Measurements from ENCODE around the gene PCYT1A. TPM values are rescaled to one million over a fixed set of nuclear protein-coding genes. Genes with fewer than 3 reads are reported as not detected.
A peak's percentile ranks its signal among the peaks of the same experiment; 100 is the strongest.

The PCYT1A gene
- polyA plus RNA-seq, 3 donors, result 24.3 to 99.6 (median 31.6) TPM

GRCh38 chr3:196263819-196264218 is 23.7 kb downstream of the PCYT1A start:
- Mint-ChIP-seq H3K27ac (no peak overlapping the region), H3K36me3 (peaks cover 52 to 80% of the 10 kb centered on the region in 2 donors), H3K27me3 (ENCODE audit: low read depth in 3 of 3) (peaks cover 0 to 1% (median 0%) of the 10 kb centered on the region in 3 donors), H3K4me1 (peaks cover 6% of the 10 kb centered on the region), H3K4me3 (no peak overlapping the region), H3K9me3 (peaks cover 0 to 1% (median 0%) of the 10 kb centered on the region in 7 donors)
- no peak overlapping the region for H2AFZ ChIP-seq (ENCODE audit: insufficient read depth, low read depth, low read length, poor library complexity, severe bottlenecking)
- 100% methylated on average over 7 of the region's 7 CpGs for WGBS (ENCODE audit: insufficient coverage)
- peaks cover 51 to 80% of the 10 kb centered on the region in 2 donors for H3K36me3 ChIP-seq (replicated peaks in 1 of 2; ENCODE audit: control insufficient read depth in 1 of 2, insufficient read depth in 2 of 2, low read length in 2 of 2)
- peaks cover 5 to 7% of the 10 kb centered on the region in 2 donors for H3K4me1 ChIP-seq (ENCODE audit: control insufficient read depth in 1 of 2, insufficient read depth in 2 of 2, low read length in 2 of 2)
- no peak overlapping the region for H3K4me3 ChIP-seq (replicated peaks in 1 of 3; ENCODE audit: low read depth in 2 of 3, low read length in 3 of 3)
- intact Hi-C loops (cut with micrococcal nuclease), result no loop called here
- no peak for TF ChIP-seq CTCF (IDR thresholded peaks at IDR 0.05)
- peaks cover 74% of the 10 kb centered on the region for H4K20me1 ChIP-seq (ENCODE audit: insufficient read depth, low read length)
- no peak for DNase-seq
- no peak overlapping the region for H3K4me2 ChIP-seq (replicated peaks; ENCODE audit: extremely low read depth, low read length, poor library complexity, severe bottlenecking)
- H3K27me3 ChIP-seq (ENCODE audit: control insufficient read depth in 2 of 2, insufficient read depth in 2 of 2, low read length in 2 of 2), result no peaks in the 10 kb centered on the region
- no peak overlapping the region for H3K9ac ChIP-seq (ENCODE audit: insufficient read depth, low read length, poor library complexity, severe bottlenecking)
- H3K9me3 ChIP-seq (replicated peaks in 1 of 2; ENCODE audit: control insufficient read depth in 1 of 2, insufficient read depth in 1 of 2, low read length in 2 of 2), result no peaks in the 10 kb centered on the region
- H3K79me2 ChIP-seq (ENCODE audit: insufficient read depth, low read length), result peaks cover 48% of the 10 kb centered on the region
- H3K27ac ChIP-seq (ENCODE audit: low read depth in 1 of 2, low read length in 2 of 2), result no peak overlapping the region

GRCh38 chr3:196260784-196261183 is 26.7 kb downstream of the PCYT1A start:
- Mint-ChIP-seq H3K4me1 (no peaks in the 10 kb centered on the region), H3K27ac (peak overlapping the region in 1 of 7 donors; percentile 73), H3K36me3 (peaks cover 56 to 81% of the 10 kb centered on the region in 2 donors), H3K9me3 (no peaks in the 10 kb centered on the region), H3K27me3 (ENCODE audit: low read depth in 3 of 3) (no peaks in the 10 kb centered on the region), H3K4me3 (no peak overlapping the region)
- no CpG with 5 or more reads among the region's 4 CpGs for whole genome bisulfite sequencing (ENCODE audit: insufficient coverage)
- TF ChIP-seq CTCF (IDR thresholded peaks at IDR 0.05), result no peak
- intact Hi-C loops (cut with micrococcal nuclease), result no loop called here
- Histone ChIP-seq H3K4me2 (replicated peaks; ENCODE audit: extremely low read depth, low read length, poor library complexity, severe bottlenecking) (no peak overlapping the region), H4K20me1 (ENCODE audit: insufficient read depth, low read length) (peaks cover 63% of the 10 kb centered on the region), H3K4me1 (ENCODE audit: control insufficient read depth in 1 of 2, insufficient read depth in 2 of 2, low read length in 2 of 2) (no peaks in the 10 kb centered on the region), H3K27ac (ENCODE audit: low read depth in 1 of 2, low read length in 2 of 2) (no peak overlapping the region), H3K79me2 (ENCODE audit: insufficient read depth, low read length) (peaks cover 35% of the 10 kb centered on the region), H3K36me3 (replicated peaks in 1 of 2; ENCODE audit: control insufficient read depth in 1 of 2, insufficient read depth in 2 of 2, low read length in 2 of 2) (peaks cover 47 to 85% of the 10 kb centered on the region in 2 donors), H3K9me3 (replicated peaks in 1 of 2; ENCODE audit: control insufficient read depth in 1 of 2, insufficient read depth in 1 of 2, low read length in 2 of 2) (no peaks in the 10 kb centered on the region), H2AFZ (ENCODE audit: insufficient read depth, low read depth, low read length, poor library complexity, severe bottlenecking) (no peak overlapping the region), H3K27me3 (ENCODE audit: control insufficient read depth in 2 of 2, insufficient read depth in 2 of 2, low read length in 2 of 2) (no peaks in the 10 kb centered on the region), H3K9ac (ENCODE audit: insufficient read depth, low read length, poor library complexity, severe bottlenecking) (no peak overlapping the region), H3K4me3 (replicated peaks in 1 of 3; ENCODE audit: low read depth in 2 of 3, low read length in 3 of 3) (no peak overlapping the region)
- no peak for DNase-seq

All from CD14-positive monocyte (primary cell).